NCI-H82 (cell line): ENCODE data around the gene KCNE1.

Experiments
- DNase-seq: peaks from one replicate; lab custom pipeline; 2025; lab: John Stamatoyannopoulos, UW

KCNE1 gene

GRCh38 chr21:34535886-34536285 lies 23.9 kb upstream of the KCNE1 start:
- no peak for DNase-seq

- DNase-seq: no peak
Observed at GRCh38 chr21:34534522-34534921, 22.5 kb upstream of the KCNE1 start.

GRCh38 chr21:34533938-34534337 lies 21.9 kb upstream of the KCNE1 start:
- no peak for DNase-seq

GRCh38 chr21:34531399-34531798 lies 19.4 kb upstream of the KCNE1 start:
- DNase-seq: no peak

- no peak for DNase-seq
Observed at GRCh38 chr21:34530261-34530660, 18.3 kb upstream of the KCNE1 start.

GRCh38 chr21:34528131-34528561 lies 16.1 kb upstream of the KCNE1 start:
- DNase-seq: no peak

GRCh38 chr21:34526618-34527290 lies 14.7 kb upstream of the KCNE1 start:
- DNase-seq: no peak

- DNase-seq: no peak
Observed at GRCh38 chr21:34526241-34526617, 14.2 kb upstream of the KCNE1 start.

- peak; percentile 48 for DNase-seq
Observed at GRCh38 chr21:34524646-34525601, 12.9 kb upstream of the KCNE1 start.

- DNase-seq: no peak
Observed at GRCh38 chr21:34523019-34523555, 11.1 kb upstream of the KCNE1 start.

GRCh38 chr21:34522284-34522683 lies 10.3 kb upstream of the KCNE1 start:
- DNase-seq: no peak

- no peak for DNase-seq
Observed at GRCh38 chr21:34521561-34521960, 9.6 kb upstream of the KCNE1 start.

GRCh38 chr21:34520764-34521508 lies 8.9 kb upstream of the KCNE1 start:
- DNase-seq: no peak

- DNase-seq: no peak
Observed at GRCh38 chr21:34520281-34520680, 8.3 kb upstream of the KCNE1 start.

GRCh38 chr21:34519694-34520093 lies 7.7 kb upstream of the KCNE1 start:
- DNase-seq: no peak

- no peak for DNase-seq
Observed at GRCh38 chr21:34519016-34519415, 7.0 kb upstream of the KCNE1 start.

GRCh38 chr21:34518301-34518700 lies 6.3 kb upstream of the KCNE1 start:
- DNase-seq: no peak

GRCh38 chr21:34517491-34518245 lies 5.7 kb upstream of the KCNE1 start:
- peak; percentile 9 for DNase-seq

GRCh38 chr21:34517039-34517438 lies 5.0 kb upstream of the KCNE1 start:
- DNase-seq: no peak

- no peak for DNase-seq
Observed at GRCh38 chr21:34514576-34515115, 2.6 kb upstream of the KCNE1 start.

- DNase-seq: peak; percentile 86
Observed at GRCh38 chr21:34513129-34513675, 1.2 kb upstream of the KCNE1 start.
